AG10803 (cell line): ENCODE measurements around the gene TLE2.
A peak's percentile ranks its signal among the peaks of the same experiment; 100 is the strongest.
"Not testable (repeated sequence)": the region's sequence is repeated elsewhere in the genome, so short reads cannot be mapped to it uniquely, and the experiment has no call there.

Source experiments
- DNase-seq: peaks from one replicate; pipeline ENCODE4 v3.0.0; 2010; ENCODE audit warnings: low read depth
- H3K4me3 ChIP-seq: 2 replicates; pipeline ENCODE4 v1.5.1; 2011; ENCODE audit warnings: mild to moderate bottlenecking, low read length, control low read depth
- TF ChIP-seq, protein P1 (sequence below): conservative IDR thresholded peaks from 2 replicates; pipeline ENCODE4 v1.5.1; 2011; ENCODE audit warnings: mild to moderate bottlenecking, low read length, control low read depth, inconsistent platforms

Gene TLE2

DNA sequence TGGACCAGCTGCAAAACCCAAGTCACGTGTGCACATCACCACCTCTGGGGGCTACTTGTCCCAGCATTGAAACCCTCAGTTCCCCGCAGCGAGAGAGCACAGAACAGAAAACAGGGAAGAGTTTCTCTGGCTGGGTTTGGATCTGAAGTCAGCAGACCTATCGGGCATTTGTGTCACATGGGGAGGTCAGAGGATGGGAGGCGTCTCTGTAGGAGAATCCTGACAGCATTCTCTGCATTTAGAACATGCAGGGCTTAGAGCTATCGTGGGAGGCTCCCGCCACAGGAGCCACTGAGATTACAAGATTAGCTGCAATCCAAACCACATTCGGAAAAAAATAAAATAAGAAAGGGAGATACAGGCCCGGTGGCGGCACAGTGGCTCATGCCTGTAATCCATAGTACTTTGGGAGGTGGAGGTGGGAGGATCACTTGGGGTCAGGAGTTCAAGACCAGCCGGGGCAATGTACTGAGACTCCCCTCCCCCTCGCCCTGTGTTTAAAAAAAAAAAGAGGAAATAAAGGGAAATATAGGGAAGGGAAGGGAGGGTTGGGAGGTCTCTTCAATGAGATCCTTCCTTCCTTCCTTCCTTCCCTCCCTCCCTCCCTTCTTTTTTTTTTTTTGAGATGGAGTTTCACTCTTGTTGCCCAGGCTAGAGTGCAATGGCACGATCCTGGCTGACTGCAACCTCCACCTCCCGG is 54.6 kb downstream of the TLE2 start:
- TF ChIP-seq, protein P1, sequence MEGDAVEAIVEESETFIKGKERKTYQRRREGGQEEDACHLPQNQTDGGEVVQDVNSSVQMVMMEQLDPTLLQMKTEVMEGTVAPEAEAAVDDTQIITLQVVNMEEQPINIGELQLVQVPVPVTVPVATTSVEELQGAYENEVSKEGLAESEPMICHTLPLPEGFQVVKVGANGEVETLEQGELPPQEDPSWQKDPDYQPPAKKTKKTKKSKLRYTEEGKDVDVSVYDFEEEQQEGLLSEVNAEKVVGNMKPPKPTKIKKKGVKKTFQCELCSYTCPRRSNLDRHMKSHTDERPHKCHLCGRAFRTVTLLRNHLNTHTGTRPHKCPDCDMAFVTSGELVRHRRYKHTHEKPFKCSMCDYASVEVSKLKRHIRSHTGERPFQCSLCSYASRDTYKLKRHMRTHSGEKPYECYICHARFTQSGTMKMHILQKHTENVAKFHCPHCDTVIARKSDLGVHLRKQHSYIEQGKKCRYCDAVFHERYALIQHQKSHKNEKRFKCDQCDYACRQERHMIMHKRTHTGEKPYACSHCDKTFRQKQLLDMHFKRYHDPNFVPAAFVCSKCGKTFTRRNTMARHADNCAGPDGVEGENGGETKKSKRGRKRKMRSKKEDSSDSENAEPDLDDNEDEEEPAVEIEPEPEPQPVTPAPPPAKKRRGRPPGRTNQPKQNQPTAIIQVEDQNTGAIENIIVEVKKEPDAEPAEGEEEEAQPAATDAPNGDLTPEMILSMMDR: no peak
- DNase-seq: no peak
- H3K4me3 ChIP-seq: no peak overlapping the region

DNA sequence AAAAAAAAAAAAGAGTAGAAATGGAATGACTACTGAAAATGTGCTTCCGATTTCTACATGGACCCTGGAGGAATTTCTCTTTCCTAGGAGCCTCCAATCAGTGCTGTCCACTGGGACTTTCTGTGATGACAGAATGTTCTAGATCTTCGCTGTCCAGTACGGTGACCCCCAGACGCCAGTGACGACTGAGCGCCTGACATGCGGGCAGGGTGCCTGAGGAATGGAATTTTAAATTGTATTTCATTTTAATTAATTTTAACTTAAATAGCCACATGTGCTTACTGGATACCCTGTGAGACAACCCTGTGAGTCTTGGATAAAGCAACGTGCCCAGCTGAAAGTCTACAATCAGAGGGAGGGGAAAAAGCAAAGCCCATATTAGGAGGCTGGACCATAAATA is 55.9 kb downstream of the TLE2 start:
- TF ChIP-seq, protein P1: no peak
- DNase-seq: no peak
- no peak overlapping the region for H3K4me3 ChIP-seq

DNA sequence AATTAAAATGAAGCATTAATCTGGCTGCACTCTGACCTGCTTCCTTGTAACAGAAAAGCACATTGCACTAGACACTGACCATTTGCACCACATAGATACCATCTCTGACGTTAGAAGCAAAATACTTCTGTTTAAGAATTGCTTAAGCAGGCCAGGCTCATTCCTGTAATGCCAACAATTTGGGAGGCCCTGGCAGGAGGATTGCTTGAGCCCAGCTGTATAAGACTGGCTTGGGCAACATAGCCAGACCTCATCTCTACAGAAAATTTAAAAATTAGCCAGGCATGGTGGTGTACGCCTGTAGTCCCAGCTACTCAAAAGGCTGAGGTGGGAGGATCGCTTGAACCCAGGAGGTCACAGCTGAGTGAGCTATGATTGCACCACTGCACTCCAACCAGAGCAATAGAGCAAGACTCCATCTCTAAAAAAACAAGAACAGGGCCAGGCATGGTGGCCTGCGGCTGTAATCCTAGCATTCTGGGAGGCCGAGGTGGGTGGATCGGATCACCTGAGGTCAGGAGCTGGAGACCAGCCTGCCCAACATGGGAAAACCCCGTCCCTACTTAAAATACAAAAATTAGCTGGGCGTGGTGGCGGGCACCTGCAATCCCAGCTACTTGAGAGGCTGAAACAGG is 58.8 kb downstream of the TLE2 start:
- DNase-seq: peak; percentile 89
- H3K4me3 ChIP-seq: no peak overlapping the region
- TF ChIP-seq, protein P1: no peak

DNA sequence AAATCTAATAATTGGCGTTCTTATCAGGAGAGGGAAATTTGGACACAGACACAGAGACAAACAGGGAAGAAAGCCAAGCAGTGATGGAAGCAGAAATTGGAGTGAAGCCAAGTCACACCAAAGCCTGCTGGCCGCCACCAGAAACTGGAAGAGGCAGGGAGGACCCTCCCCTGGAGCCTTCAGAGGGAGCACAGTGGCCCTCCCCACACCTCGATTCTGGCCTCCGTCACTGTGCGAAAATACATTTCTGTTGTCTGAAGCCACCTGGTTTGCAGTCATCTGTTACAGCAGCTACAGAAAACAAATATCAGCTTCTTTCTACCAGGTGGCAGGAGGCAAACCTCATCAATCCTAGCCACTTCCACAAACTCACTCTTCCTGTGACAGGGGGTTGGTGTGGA is 60.0 kb downstream of the TLE2 start:
- no peak for DNase-seq
- no peak overlapping the region for H3K4me3 ChIP-seq
- TF ChIP-seq, protein P1: no peak

DNA sequence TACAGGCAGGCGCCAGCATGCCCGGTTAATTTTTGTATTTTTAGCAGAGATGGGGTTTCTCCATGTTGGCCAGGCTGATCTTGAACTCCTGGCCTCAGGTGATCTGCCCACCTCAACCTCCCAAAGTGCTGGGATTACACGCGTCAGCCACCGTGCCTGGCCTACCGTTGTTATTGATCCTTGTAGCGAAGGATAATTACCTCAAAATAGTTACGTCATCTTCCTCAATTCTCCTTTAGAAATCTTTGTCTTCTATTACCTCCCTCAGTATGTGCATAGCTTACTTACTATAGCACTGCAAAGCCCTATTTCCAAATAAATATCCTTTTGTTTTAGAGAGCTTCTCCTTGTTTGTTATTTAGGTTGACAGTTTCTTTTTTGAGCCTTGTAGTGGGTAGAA is 61.1 kb downstream of the TLE2 start:
- TF ChIP-seq, protein P1: no peak
- DNase-seq: no peak
- H3K4me3 ChIP-seq: no peak overlapping the region

DNA sequence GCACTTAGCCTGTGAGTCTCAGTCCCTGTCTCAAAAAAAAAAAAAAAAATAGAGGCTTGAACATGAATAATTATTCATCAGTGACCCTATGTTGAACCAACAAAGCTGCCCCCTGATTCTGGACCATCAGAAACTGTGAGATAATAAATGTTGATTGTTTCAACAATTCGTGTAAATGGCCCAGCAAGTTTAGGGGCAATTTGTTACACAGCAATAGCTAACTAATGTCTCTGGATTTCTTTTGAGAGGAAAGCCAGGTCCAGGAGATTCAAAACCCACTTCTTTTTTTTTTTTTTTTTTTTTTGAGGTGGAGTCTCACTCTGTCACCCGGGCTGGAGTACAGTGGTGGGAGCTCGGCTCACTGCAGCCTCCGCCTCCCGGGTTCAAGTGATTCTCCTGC is 64.2 kb downstream of the TLE2 start:
- DNase-seq: no peak
- TF ChIP-seq, protein P1: no peak
- no peak overlapping the region for H3K4me3 ChIP-seq

DNA sequence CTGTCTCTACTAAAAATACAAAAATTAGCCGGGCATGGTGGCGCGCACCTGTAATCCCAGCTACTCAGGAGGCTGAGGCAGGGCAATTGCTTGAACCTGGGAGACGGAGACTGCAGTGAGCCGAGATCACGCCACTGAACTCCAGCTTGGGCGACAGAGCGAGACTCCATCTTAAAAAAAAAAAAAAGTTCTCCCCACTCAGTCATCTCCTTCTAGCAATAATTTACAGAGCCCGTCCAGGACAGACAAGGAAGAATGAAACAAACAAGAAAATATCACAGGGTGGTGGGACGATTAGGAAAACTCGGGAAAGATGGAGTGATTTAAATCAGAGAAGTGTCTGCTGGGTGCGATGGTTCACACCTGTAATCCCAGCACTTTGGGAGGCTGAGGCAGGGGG is 65.4 kb downstream of the TLE2 start:
- not testable (repeated sequence) for H3K4me3 ChIP-seq, DNase-seq
